ENCODE results near the gene SNRNP200. TPM values are rescaled to one million over a fixed set of nuclear protein-coding genes. Genes with fewer than 3 reads are reported as not detected.

Gene SNRNP200
- total and polyA plus RNA-seq, 8 donors: 31.2 to 184 (median 78.5) TPM

- intact Hi-C loops (cut with DNase I; ENCODE audit: low total_unique reads): no loop called here
- Histone ChIP-seq H3K27me3 (no peaks in the 10 kb centered on the region), H3K36me3 (peaks cover 27 to 48% (median 42%) of the 10 kb centered on the region in 4 donors), H3K9me3 (no peaks in the 10 kb centered on the region), H3K4me3 (no peak overlapping the region), H3K4me1 (peaks cover 6 to 48% (median 14%) of the 10 kb centered on the region in 4 donors), H3K27ac (peak overlapping the region in 2 of 5 donors; percentile 10 to 36)
- DNase-seq: peak in 1 of 2 donors; percentile 58
- no peak for TF ChIP-seq EP300 (IDR thresholded peaks at IDR 0.05)
- no peak for TF ChIP-seq POLR2A (IDR thresholded peaks at IDR 0.05)
- TF ChIP-seq POLR2AphosphoS5 (IDR thresholded peaks at IDR 0.05): no peak
- 84 to 88% (median 87%) methylated on average over 9 of the region's 9 CpGs for WGBS, 5 donors
Measured at GRCh38 chr2:96249654-96250053, 55.7 kb downstream of the SNRNP200 start.

GRCh38 chr2:96248624-96249023 is 56.7 kb downstream of the SNRNP200 start:
- Histone ChIP-seq H3K27me3 (no peaks in the 10 kb centered on the region), H3K27ac (no peak overlapping the region), H3K36me3 (peaks cover 17 to 38% (median 32%) of the 10 kb centered on the region in 4 donors), H3K4me3 (no peak overlapping the region), H3K9me3 (no peaks in the 10 kb centered on the region), H3K4me1 (peaks cover 6 to 45% (median 14%) of the 10 kb centered on the region in 4 donors)
- TF ChIP-seq EP300 (IDR thresholded peaks at IDR 0.05): no peak
- DNase-seq: no peak
- 88 to 96% (median 94%) methylated on average over 4 of the region's 4 CpGs for WGBS, 5 donors
- intact Hi-C loops (cut with DNase I; ENCODE audit: low total_unique reads): no loop called here

DNA sequence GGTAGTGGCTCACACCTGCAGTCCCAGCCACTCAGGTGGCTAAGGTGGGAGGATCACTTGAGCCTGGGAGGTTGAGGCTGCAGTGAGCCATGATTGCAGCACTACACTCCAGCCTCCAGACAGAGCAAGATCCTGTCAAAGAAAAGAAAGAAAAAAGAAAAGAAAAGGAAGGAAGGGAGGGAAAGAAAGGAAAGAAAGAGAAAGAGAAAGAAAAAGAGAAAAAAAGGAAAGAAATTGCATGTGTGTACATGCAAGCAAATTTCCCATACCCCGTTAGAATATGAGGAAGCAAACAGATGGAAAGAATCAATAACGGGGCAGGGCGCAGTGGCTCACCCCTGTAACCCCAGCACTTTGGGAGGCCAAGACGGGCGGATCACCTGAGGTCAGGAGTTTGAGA is 57.5 kb downstream of the SNRNP200 start:
- no peaks in the 10 kb centered on the region for H3K9me3 ChIP-seq
- peaks cover 6 to 45% (median 14%) of the 10 kb centered on the region in 4 donors for H3K4me1 ChIP-seq
- no peak for DNase-seq
- no peak overlapping the region for H3K27ac ChIP-seq
- whole genome bisulfite sequencing, 5 donors: 59 to 79% (median 65%) methylated on average over 5 of the region's 5 CpGs
- peaks cover 9 to 31% (median 24%) of the 10 kb centered on the region in 4 donors for H3K36me3 ChIP-seq
- no peaks in the 10 kb centered on the region for H3K27me3 ChIP-seq
- intact Hi-C loops (cut with DNase I; ENCODE audit: low total_unique reads): no loop called here
- no peak overlapping the region for H3K4me3 ChIP-seq
- TF ChIP-seq POLR2A (IDR thresholded peaks at IDR 0.05) (no peak), EP300 (IDR thresholded peaks at IDR 0.05) (no peak), CTCF (IDR thresholded peaks at IDR 0.05) (no peak), POLR2AphosphoS5 (IDR thresholded peaks at IDR 0.05) (no peak)

DNA sequence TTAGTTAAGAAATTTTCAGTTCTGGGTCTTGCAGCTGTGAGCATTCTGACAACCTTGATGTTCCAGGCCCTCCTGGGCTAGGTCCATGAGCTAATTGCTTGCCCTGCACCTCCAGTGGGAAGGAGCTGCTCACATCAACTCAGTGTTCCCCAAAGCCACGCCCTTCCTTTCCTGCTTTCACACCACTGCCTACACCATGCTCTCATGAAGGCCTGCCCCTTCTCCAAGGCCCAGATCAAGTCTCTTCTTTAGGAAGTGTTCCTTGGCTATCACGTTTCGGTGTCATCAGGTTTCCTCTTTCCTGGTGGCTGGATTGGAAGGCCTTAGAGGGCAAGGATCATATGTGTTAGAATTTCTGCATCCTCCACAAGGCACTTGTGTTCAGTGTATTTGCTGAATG is 58.3 kb downstream of the SNRNP200 start:
- H3K9me3 ChIP-seq: no peaks in the 10 kb centered on the region
- WGBS, 5 donors: 76 to 84% (median 80%) methylated on average over 3 of the region's 3 CpGs
- no peaks in the 10 kb centered on the region for H3K27me3 ChIP-seq
- TF ChIP-seq EP300 (IDR thresholded peaks at IDR 0.05) (no peak), CTCF (IDR thresholded peaks at IDR 0.05) (no peak), POLR2A (IDR thresholded peaks at IDR 0.05) (no peak), POLR2AphosphoS5 (IDR thresholded peaks at IDR 0.05) (no peak)
- H3K4me3 ChIP-seq: no peak overlapping the region
- H3K4me1 ChIP-seq: peaks cover 6 to 51% (median 12%) of the 10 kb centered on the region in 4 donors
- no peak overlapping the region for H3K27ac ChIP-seq
- H3K36me3 ChIP-seq: peaks cover 4 to 22% (median 15%) of the 10 kb centered on the region in 4 donors
- intact Hi-C loops (cut with DNase I; ENCODE audit: low total_unique reads): no loop called here
- no peak for DNase-seq

GRCh38 chr2:96245609-96246390 is 59.5 kb downstream of the SNRNP200 start:
- Histone ChIP-seq H3K27ac (peak overlapping the region in 3 of 5 donors; percentile 29 to 45 (median 40)), H3K4me1 (peaks cover under 1 to 45% (median 9%) of the 10 kb centered on the region in 4 donors), H3K36me3 (peaks cover 0 to 14% (median 7%) of the 10 kb centered on the region in 4 donors), H3K4me3 (no peak overlapping the region), H3K9me3 (no peaks in the 10 kb centered on the region), H3K27me3 (no peaks in the 10 kb centered on the region)
- DNase-seq: no peak
- WGBS, 5 donors: 82 to 89% (median 89%) methylated on average over 8 of the region's 8 CpGs
- TF ChIP-seq CTCF (IDR thresholded peaks at IDR 0.05): no peak
- no peak for TF ChIP-seq POLR2A (IDR thresholded peaks at IDR 0.05)
- no peak for TF ChIP-seq EP300 (IDR thresholded peaks at IDR 0.05)
- TF ChIP-seq POLR2AphosphoS5 (IDR thresholded peaks at IDR 0.05): no peak
- intact Hi-C loops (cut with DNase I; ENCODE audit: low total_unique reads): no loop called here
